ENCODE data around the gene UNC79.

Gene UNC79

GRCh38 chr14:93727917-93728650 lies 297.3 kb downstream of the UNC79 start:
- DNase-seq (ENCODE audit: low spot score), result no peak

GRCh38 chr14:93728651-93729016 lies 297.9 kb downstream of the UNC79 start:
- no peak for DNase-seq (ENCODE audit: low spot score)

- DNase-seq (ENCODE audit: low spot score), result no peak
Measured at GRCh38 chr14:93729993-93730392, 299.3 kb downstream of the UNC79 start.

- DNase-seq (ENCODE audit: low spot score), result no peak
Measured at GRCh38 chr14:93731753-93732152, 301.0 kb downstream of the UNC79 start.

GRCh38 chr14:93732524-93732923 lies 301.8 kb downstream of the UNC79 start:
- no peak for DNase-seq (ENCODE audit: low spot score)

- no peak for DNase-seq (ENCODE audit: low spot score)
Measured at GRCh38 chr14:93733231-93733630, 302.5 kb downstream of the UNC79 start.

GRCh38 chr14:93733631-93734030 lies 302.9 kb downstream of the UNC79 start:
- DNase-seq (ENCODE audit: low spot score), result no peak

- DNase-seq (ENCODE audit: low spot score), result no peak
Measured at GRCh38 chr14:93734086-93734822, 303.5 kb downstream of the UNC79 start.

- DNase-seq (ENCODE audit: low spot score), result no peak
Measured at GRCh38 chr14:93735206-93735605, 304.5 kb downstream of the UNC79 start.

- no peak for DNase-seq (ENCODE audit: low spot score)
Measured at GRCh38 chr14:93736378-93737014, 305.8 kb downstream of the UNC79 start.

- no peak for DNase-seq (ENCODE audit: low spot score)
Measured at GRCh38 chr14:93737634-93738033, 306.9 kb downstream of the UNC79 start.

GRCh38 chr14:93741556-93742230 lies 311.0 kb downstream of the UNC79 start:
- DNase-seq (ENCODE audit: low spot score), result no peak

- no peak for DNase-seq (ENCODE audit: low spot score)
Measured at GRCh38 chr14:93742761-93743160, 312.0 kb downstream of the UNC79 start.

- DNase-seq (ENCODE audit: low spot score), result no peak
Measured at GRCh38 chr14:93743270-93744060, 312.7 kb downstream of the UNC79 start.

- DNase-seq (ENCODE audit: low spot score), result no peak
Measured at GRCh38 chr14:93744176-93744575, 313.4 kb downstream of the UNC79 start.

- no peak for DNase-seq (ENCODE audit: low spot score)
Measured at GRCh38 chr14:93744876-93745275, 314.1 kb downstream of the UNC79 start.

GRCh38 chr14:93745603-93746273 lies 315.0 kb downstream of the UNC79 start:
- DNase-seq (ENCODE audit: low spot score), result no peak

- no peak for DNase-seq (ENCODE audit: low spot score)
Measured at GRCh38 chr14:93747102-93747501, 316.4 kb downstream of the UNC79 start.

- no peak for DNase-seq (ENCODE audit: low spot score)
Measured at GRCh38 chr14:93747560-93747959, 316.8 kb downstream of the UNC79 start.

GRCh38 chr14:93748208-93749075 lies 317.7 kb downstream of the UNC79 start:
- DNase-seq (ENCODE audit: low spot score), result no peak

All from GM03348 (cell line).